DOHH2 (cell line): Measurements from ENCODE around the gene RFC3.

Source experiments
- CTCF ChIP-seq: fragments of 200-600 bp; sonication (generic); IDR thresholded peaks from one replicate; pipeline ENCODE4 v1.5.1; 2014; ENCODE audit warnings: antibody characterized with exemption, mild to moderate bottlenecking, low read depth, low read length; ENCODE audit not compliant: poor library complexity, severe bottlenecking
- EZH2phosphoT487 ChIP-seq: fragments of 200-600 bp; sonication (generic); IDR thresholded peaks from 2 replicates; pipeline ENCODE4 v1.6.1; 2017; ENCODE audit warnings: borderline replicate concordance, mild to moderate bottlenecking, antibody characterized with exemption, low read length, moderate library complexity, mixed read lengths

DNA sequence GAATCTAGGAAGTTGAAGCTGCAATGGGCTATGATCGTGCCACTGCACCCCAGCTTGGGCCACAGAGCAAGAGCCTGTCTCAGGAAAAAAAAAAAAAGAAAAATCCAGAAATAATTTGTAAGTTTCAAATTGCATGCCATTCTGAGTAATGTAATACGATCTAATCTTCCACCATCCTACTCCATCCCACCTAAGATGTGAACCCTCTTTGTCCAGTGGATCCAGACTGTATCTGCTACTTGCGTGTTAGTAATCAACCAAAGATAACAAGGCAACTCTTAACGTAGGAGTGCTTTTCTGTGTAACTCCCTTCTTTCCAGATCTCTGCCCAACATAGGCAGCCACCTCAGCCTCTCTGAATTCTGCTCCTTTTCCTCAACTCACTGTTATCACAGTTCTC is 24.3 kb downstream of the RFC3 start:
- no peak for TF ChIP-seq EZH2phosphoT487
- no peak for TF ChIP-seq CTCF
